ENCODE results near the gene AOPEP. TPM values are rescaled to one million over a fixed set of nuclear protein-coding genes. Genes with fewer than 3 reads are reported as not detected.

Gene AOPEP
- total and polyA plus RNA-seq, 2 of the 13 experiments (the other 11 are each of a cell fraction or from before 2014, with no cell fraction given) = 22.2 to 41.6 TPM

DNA sequence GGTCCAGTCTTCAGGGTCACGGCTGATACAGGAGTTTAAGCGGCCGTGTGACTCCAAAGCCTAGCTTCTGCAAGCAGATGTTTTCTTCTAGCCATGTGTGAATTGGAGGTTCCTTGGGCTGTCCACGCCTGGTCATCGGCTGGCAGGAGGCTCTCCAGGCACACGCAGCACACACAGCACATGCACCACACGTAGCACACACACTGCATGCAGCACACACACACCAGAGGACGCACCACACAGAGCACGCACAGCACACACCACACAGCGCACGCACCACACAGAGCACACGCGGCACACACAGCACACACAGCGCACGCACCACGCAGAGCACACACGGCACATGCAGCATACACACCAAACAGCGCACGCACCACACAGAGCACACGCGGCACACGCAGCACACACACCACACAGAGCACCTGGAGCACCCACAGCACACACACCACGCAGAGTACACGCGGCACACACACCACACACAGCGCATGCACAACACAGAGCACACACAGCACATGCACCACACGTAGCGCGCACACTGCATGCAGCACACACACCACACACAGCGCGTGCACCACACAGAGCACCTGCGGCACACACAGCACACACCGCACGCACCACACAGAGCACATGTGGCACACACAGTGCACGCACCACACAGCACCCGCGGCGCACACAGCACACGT is 356.7 kb downstream of the AOPEP start:
- 98% methylated on average over 21 of the region's 39 CpGs for WGBS (ENCODE audit: low lambda C conversion rate)
- DNase-seq (ENCODE audit: low spot score) (no peak), ATAC-seq (no peak), FAIRE-seq (no peak)
- no TSS peak for BruUV-seq (replicated peaks)
- Histone ChIP-seq H2AFZ (ENCODE audit: low read length) (no peak overlapping the region), H3K9me3 (ENCODE audit: low read length) (no peaks in the 10 kb centered on the region), H3K4me2 (ENCODE audit: low read depth, low read length) (no peak overlapping the region), H3K27me3 (ENCODE audit: control insufficient read depth in 1 of 2, insufficient read depth in 2 of 2, low read length in 2 of 2) (no peaks in the 10 kb centered on the region; a peak in 1 of 5 replicates), H3K4me3 (replicated peaks in 1 of 3; ENCODE audit: insufficient read depth in 1 of 3, low read depth in 2 of 3, low read length in 3 of 3) (no peak overlapping the region), H3K9ac (ENCODE audit: insufficient read depth, low read depth, low read length) (no peak overlapping the region), H3K79me2 (ENCODE audit: insufficient read depth, low read length) (peaks cover 12% of the 10 kb centered on the region), H3K27ac (ENCODE audit: extremely low read length, insufficient read depth, low read length) (no peak overlapping the region), H4K20me1 (ENCODE audit: insufficient read depth, low read length) (peaks cover 32% of the 10 kb centered on the region), H3K4me1 (ENCODE audit: insufficient read depth, low read length) (no peaks in the 10 kb centered on the region), H3K36me3 (replicated peaks in 1 of 2; ENCODE audit: control insufficient read depth in 1 of 2, insufficient read depth in 2 of 2, low read length in 2 of 2) (peaks cover 47 to 90% of the 10 kb centered on the region in 2 experiments)
- TF ChIP-seq ZNF724P (CRISPR knock-in tag; IDR thresholded peaks at IDR 0.05; ENCODE audit: borderline replicate concordance) (no peak), ZFP90 (CRISPR knock-in tag; IDR thresholded peaks at IDR 0.05; ENCODE audit: borderline replicate concordance) (no peak), JUN (CRISPR knock-in tag; IDR thresholded peaks at IDR 0.05) (no peak), HNRNPL (IDR thresholded peaks at IDR 0.05; ENCODE audit: low read depth, low read length) (peak; percentile 84), PAWR (CRISPR knock-in tag; IDR thresholded peaks at IDR 0.05; ENCODE audit: borderline replicate concordance) (no peak), DMAP1 (CRISPR knock-in tag; IDR thresholded peaks at IDR 0.05) (no peak), DNMT1 (CRISPR knock-in tag; IDR thresholded peaks at IDR 0.05) (0 out of 2 replicates have a peak, but pooled peaks have one; percentile 50), AGO2 (optimal IDR thresholded peaks at IDR 0.05; ENCODE audit: low read depth, low read length) (peak; percentile 85), HNRNPLL (IDR thresholded peaks at IDR 0.05; ENCODE audit: low read depth, low read length, poor library complexity, severe bottlenecking) (peak; percentile 88), ZNF282 (IDR thresholded peaks at IDR 0.05; ENCODE audit: partially characterized antibody) (peak; percentile 63)
- TF ChIP-seq, protein P1, sequence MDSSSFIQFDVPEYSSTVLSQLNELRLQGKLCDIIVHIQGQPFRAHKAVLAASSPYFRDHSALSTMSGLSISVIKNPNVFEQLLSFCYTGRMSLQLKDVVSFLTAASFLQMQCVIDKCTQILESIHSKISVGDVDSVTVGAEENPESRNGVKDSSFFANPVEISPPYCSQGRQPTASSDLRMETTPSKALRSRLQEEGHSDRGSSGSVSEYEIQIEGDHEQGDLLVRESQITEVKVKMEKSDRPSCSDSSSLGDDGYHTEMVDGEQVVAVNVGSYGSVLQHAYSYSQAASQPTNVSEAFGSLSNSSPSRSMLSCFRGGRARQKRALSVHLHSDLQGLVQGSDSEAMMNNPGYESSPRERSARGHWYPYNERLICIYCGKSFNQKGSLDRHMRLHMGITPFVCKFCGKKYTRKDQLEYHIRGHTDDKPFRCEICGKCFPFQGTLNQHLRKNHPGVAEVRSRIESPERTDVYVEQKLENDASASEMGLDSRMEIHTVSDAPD (CRISPR knock-in tag; IDR thresholded peaks at IDR 0.05) = no peak
- TF ChIP-seq, protein P2, sequence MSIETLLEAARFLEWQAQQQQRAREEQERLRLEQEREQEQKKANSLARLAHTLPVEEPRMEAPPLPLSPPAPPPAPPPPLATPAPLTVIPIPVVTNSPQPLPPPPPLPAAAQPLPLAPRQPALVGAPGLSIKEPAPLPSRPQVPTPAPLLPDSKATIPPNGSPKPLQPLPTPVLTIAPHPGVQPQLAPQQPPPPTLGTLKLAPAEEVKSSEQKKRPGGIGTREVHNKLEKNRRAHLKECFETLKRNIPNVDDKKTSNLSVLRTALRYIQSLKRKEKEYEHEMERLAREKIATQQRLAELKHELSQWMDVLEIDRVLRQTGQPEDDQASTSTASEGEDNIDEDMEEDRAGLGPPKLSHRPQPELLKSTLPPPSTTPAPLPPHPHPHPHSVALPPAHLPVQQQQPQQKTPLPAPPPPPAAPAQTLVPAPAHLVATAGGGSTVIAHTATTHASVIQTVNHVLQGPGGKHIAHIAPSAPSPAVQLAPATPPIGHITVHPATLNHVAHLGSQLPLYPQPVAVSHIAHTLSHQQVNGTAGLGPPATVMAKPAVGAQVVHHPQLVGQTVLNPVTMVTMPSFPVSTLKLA (IDR thresholded peaks at IDR 0.05) = peak; percentile 29; the same call in 1 of the 2 replicates
- ChIA-PET CTCF (ENCODE audit: low intra/inter-chr PET ratio, low total read pairs) (no interaction called here), POLR2A (no interaction called here)
- in situ Hi-C loops (cut with HindIII; ENCODE audit: extremely low pct_ligation_motif_present, low pct_unique_long_range_greater_than_20kb) = no loop called here
- intact Hi-C loops (cut with micrococcal nuclease; ENCODE audit: unreplicated experiment) = no loop called here
